ENCODE measurements around the gene SPSB3.

DNA sequence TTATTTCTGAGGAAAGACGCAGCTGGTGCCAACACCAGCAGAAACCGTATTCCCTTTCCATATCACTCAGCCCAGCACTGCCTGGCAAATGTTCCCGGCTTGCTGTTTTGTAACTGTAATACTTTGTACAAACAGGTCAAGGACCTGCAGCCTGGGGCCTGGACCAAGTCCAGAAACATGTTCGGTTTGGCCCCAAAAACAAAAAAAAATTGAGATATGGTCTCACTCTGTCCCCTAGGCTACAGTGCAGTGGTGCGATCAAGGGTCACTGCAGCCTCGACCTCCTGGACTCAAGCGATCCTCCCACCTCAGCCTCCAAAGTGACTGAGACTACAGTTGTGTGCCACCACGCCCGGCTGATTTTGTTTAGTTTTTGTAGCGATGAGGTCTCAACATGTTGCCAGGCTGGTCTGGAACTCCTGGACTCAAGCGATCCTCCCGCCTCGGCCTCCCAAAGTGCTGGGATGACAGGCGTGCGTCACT is 43.1 kb upstream of the SPSB3 start:
- TF ChIP-seq TFAP4 (CRISPR knock-in tag; IDR thresholded peaks at IDR 0.05; ENCODE audit: borderline replicate concordance) (no peak), ZKSCAN1 (IDR thresholded peaks at IDR 0.05; ENCODE audit: low read depth, low read length) (no peak)

Measured in K562 (cell line).